ENCODE measurements around the gene MTCH1. TPM values are rescaled to one million over a fixed set of nuclear protein-coding genes. Genes with fewer than 3 reads are reported as not detected.

The MTCH1 gene
- total and polyA plus RNA-seq, 9 of the 15 experiments (the other 6 are each of a cell fraction or from before 2014, with no cell fraction given) = 7.9 to 161 (median 118) TPM

DNA sequence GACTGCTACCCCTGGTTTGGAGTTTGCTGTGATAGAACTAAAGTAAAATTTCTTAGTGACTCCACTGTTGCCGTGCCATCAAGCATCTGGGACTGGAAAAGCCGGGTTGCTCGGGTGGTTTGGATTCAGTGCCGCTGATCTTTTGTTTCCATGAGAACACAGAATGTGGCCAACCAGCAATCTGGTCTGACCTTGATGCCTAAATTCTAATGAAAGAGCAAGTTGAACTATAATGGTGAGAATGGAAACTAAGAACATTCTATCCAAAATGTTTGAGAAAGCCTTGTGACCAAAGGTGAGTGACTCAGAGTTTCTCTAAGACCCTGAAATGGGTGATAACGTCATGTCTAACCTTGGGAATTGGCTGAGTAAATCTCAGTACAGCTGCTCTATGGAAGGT lies 41.3 kb downstream of the MTCH1 start:
- Histone ChIP-seq H3K9ac (ENCODE audit: insufficient read depth in 1 of 2, low read depth in 2 of 2, low read length in 2 of 2) (no peak overlapping the region), H3K4me3 (no peak overlapping the region), H3K79me2 (ENCODE audit: control insufficient read depth, insufficient read depth, low read length) (no peaks in the 10 kb centered on the region), H3K36me3 (ENCODE audit: control insufficient read depth, insufficient read depth, low read length) (no peaks in the 10 kb centered on the region), H4K20me1 (replicated peaks; ENCODE audit: control insufficient read depth, insufficient read depth, low read length) (0 out of 2 replicates have a peak, but pooled peaks cover 2% of the 10 kb centered on the region), H2AFZ (ENCODE audit: low read depth, low read length) (no peak overlapping the region), H3K9me1 (ENCODE audit: control insufficient read depth, insufficient read depth, low read length) (no peaks in the 10 kb centered on the region), H3K4me2 (ENCODE audit: insufficient read depth, low read length) (no peak overlapping the region), H3K27ac (ENCODE audit: extremely low read depth, low read depth, low read length) (no peak overlapping the region), H3K27me3 (ENCODE audit: control insufficient read depth in 2 of 2, insufficient read depth in 2 of 2, low read length in 2 of 2) (peaks cover 29 to 55% of the 10 kb centered on the region in 2 experiments), H3K4me1 (replicated peaks in 1 of 2; ENCODE audit: control insufficient read depth in 2 of 2, insufficient read depth in 2 of 2, low read length in 2 of 2) (no peaks in the 10 kb centered on the region), H3K9me3 (replicated peaks; ENCODE audit: control insufficient read depth, insufficient read depth, low read depth, low read length) (no peaks in the 10 kb centered on the region)
- ATAC-seq (no peak; the same call in 2 of the 3 replicates), FAIRE-seq (no peak), DNase-seq (ENCODE audit: extremely low read depth in 1 of 4, low spot score in 3 of 4) (no peak)
- in situ Hi-C loops (cut with MboI) (no loop called here), intact Hi-C loops (cut with micrococcal nuclease) (no loop called here)
- CTCF ChIA-PET (ENCODE audit: low intra/inter-chr PET ratio) = no interaction called here
- POLR2A ChIA-PET = no interaction called here
- no TSS peak for BruUV-seq (replicated peaks)
- under 1% methylated on average over 5 of the region's 5 CpGs for WGBS (ENCODE audit: insufficient coverage, low coverage, missing lambda C conversion rate)
- no peak for TF ChIP-seq FOXJ3 (CRISPR knock-in tag; IDR thresholded peaks at IDR 0.05)
- TF ChIP-seq, protein P1, sequence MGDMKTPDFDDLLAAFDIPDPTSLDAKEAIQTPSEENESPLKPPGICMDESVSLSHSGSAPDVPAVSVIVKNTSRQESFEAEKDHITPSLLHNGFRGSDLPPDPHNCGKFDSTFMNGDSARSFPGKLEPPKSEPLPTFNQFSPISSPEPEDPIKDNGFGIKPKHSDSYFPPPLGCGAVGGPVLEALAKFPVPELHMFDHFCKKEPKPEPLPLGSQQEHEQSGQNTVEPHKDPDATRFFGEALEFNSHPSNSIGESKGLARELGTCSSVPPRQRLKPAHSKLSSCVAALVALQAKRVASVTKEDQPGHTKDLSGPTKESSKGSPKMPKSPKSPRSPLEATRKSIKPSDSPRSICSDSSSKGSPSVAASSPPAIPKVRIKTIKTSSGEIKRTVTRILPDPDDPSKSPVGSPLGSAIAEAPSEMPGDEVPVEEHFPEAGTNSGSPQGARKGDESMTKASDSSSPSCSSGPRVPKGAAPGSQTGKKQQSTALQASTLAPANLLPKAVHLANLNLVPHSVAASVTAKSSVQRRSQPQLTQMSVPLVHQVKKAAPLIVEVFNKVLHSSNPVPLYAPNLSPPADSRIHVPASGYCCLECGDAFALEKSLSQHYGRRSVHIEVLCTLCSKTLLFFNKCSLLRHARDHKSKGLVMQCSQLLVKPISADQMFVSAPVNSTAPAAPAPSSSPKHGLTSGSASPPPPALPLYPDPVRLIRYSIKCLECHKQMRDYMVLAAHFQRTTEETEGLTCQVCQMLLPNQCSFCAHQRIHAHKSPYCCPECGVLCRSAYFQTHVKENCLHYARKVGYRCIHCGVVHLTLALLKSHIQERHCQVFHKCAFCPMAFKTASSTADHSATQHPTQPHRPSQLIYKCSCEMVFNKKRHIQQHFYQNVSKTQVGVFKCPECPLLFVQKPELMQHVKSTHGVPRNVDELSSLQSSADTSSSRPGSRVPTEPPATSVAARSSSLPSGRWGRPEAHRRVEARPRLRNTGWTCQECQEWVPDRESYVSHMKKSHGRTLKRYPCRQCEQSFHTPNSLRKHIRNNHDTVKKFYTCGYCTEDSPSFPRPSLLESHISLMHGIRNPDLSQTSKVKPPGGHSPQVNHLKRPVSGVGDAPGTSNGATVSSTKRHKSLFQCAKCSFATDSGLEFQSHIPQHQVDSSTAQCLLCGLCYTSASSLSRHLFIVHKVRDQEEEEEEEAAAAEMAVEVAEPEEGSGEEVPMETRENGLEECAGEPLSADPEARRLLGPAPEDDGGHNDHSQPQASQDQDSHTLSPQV (IDR thresholded peaks at IDR 0.05) = no peak
- TF ChIP-seq NCOA6 (IDR thresholded peaks at IDR 0.05) = no peak
- TF ChIP-seq, protein P2, sequence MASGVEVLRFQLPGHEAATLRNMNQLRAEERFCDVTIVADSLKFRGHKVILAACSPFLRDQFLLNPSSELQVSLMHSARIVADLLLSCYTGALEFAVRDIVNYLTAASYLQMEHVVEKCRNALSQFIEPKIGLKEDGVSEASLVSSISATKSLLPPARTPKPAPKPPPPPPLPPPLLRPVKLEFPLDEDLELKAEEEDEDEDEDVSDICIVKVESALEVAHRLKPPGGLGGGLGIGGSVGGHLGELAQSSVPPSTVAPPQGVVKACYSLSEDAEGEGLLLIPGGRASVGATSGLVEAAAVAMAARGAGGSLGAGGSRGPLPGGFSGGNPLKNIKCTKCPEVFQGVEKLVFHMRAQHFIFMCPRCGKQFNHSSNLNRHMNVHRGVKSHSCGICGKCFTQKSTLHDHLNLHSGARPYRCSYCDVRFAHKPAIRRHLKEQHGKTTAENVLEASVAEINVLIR (CRISPR knock-in tag; IDR thresholded peaks at IDR 0.05) = no peak
- no peak for TF ChIP-seq ZNF584 (CRISPR knock-in tag; IDR thresholded peaks at IDR 0.05; ENCODE audit: low read depth)
- TF ChIP-seq, protein P3, sequence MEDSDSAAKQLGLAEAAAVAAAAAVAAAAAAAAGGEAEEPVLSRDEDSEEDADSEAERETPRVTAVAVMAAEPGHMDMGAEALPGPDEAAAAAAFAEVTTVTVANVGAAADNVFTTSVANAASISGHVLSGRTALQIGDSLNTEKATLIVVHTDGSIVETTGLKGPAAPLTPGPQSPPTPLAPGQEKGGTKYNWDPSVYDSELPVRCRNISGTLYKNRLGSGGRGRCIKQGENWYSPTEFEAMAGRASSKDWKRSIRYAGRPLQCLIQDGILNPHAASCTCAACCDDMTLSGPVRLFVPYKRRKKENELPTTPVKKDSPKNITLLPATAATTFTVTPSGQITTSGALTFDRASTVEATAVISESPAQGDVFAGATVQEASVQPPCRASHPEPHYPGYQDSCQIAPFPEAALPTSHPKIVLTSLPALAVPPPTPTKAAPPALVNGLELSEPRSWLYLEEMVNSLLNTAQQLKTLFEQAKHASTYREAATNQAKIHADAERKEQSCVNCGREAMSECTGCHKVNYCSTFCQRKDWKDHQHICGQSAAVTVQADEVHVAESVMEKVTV (CRISPR knock-in tag; IDR thresholded peaks at IDR 0.05) = no peak
- TF ChIP-seq PTTG1 (tag; IDR thresholded peaks at IDR 0.05; ENCODE audit: low read depth) = no peak
- no peak for TF ChIP-seq HNRNPL (IDR thresholded peaks at IDR 0.05; ENCODE audit: low read depth, low read length)
- no peak for TF ChIP-seq CBFA2T3 (IDR thresholded peaks at IDR 0.05)
- TF ChIP-seq ZSCAN29 (IDR thresholded peaks at IDR 0.05) = no peak
- no peak for TF ChIP-seq MEIS2 (IDR thresholded peaks at IDR 0.05; ENCODE audit: partially characterized antibody)
- TF ChIP-seq ZNF76 (CRISPR knock-in tag; IDR thresholded peaks at IDR 0.05; ENCODE audit: borderline replicate concordance) = no peak
- TF ChIP-seq NFATC3 (IDR thresholded peaks at IDR 0.05) = no peak
- no peak for TF ChIP-seq MEF2D (tag; conservative IDR thresholded peaks at IDR 0.05; ENCODE audit: low read depth)
